Neural cell (in vitro differentiated cells): ENCODE measurements around the gene KCNK13.

Experiments used
- TAF1 ChIP-seq: IDR thresholded peaks from 2 replicates; pipeline ENCODE4 v1.6.1; 2012; ENCODE audit warnings: low read depth
- TF ChIP-seq, protein P1 (sequence below): fragments of 450-650 bp; IDR thresholded peaks from 2 replicates; pipeline ENCODE4 v1.5.1; 2014; ENCODE audit warnings: antibody characterized with exemption, mild to moderate bottlenecking, moderate library complexity; ENCODE audit not compliant: poor library complexity, severe bottlenecking

DNA sequence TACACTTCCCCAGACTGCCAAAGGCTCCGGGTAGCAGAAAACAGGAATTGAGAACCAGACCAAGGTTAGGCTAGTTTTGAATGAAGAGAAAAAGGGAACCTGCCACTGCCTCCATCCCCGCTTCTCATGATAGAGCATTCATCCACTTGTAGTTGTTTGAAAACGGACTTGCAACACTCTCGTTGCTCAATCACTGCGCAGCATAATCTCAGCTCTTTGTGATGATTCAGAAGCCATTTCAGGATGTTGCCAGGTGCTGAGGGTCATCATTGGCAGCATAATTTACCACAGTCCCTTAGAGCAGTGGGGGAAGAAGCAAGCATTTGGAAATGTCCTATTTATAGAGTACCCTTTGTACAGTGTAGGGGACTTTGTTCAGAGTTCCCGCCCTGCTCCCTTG is 25.6 kb downstream of the KCNK13 start:
- TF ChIP-seq, protein P1, sequence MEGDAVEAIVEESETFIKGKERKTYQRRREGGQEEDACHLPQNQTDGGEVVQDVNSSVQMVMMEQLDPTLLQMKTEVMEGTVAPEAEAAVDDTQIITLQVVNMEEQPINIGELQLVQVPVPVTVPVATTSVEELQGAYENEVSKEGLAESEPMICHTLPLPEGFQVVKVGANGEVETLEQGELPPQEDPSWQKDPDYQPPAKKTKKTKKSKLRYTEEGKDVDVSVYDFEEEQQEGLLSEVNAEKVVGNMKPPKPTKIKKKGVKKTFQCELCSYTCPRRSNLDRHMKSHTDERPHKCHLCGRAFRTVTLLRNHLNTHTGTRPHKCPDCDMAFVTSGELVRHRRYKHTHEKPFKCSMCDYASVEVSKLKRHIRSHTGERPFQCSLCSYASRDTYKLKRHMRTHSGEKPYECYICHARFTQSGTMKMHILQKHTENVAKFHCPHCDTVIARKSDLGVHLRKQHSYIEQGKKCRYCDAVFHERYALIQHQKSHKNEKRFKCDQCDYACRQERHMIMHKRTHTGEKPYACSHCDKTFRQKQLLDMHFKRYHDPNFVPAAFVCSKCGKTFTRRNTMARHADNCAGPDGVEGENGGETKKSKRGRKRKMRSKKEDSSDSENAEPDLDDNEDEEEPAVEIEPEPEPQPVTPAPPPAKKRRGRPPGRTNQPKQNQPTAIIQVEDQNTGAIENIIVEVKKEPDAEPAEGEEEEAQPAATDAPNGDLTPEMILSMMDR = no peak
- no peak for TF ChIP-seq TAF1
